ENCODE results near the gene IRX2. TPM values are rescaled to one million over a fixed set of nuclear protein-coding genes. Genes with fewer than 3 reads are reported as not detected.

IRX2 gene
- total RNA-seq, 1 donor: 7.2 TPM

GRCh38 chr5:2753452-2754420, 2.3 kb upstream of the IRX2 start:
- no peak overlapping the region for H3K4me2 ChIP-seq (ENCODE audit: insufficient read depth, low read length)

GRCh38 chr5:2752821-2753439, 1.5 kb upstream of the IRX2 start:
- peak; percentile 86 for DNase-seq (ENCODE audit: insufficient read length, low spot score, missing footprints)
- Histone ChIP-seq H4K20me1 (ENCODE audit: insufficient read depth, low read length) (no peaks in the 10 kb centered on the region), H3K4me3 (ENCODE audit: insufficient read depth, low read length) (peak overlapping the region; percentile 77), H2AFZ (ENCODE audit: low read length) (peak overlapping the region; percentile 84), H3K4me2 (ENCODE audit: insufficient read depth, low read length) (peak overlapping the region; percentile 86), H3K4me1 (ENCODE audit: insufficient read depth, low read length) (peaks cover 21% of the 10 kb centered on the region), H3K27me3 (ENCODE audit: insufficient read depth, low read length) (no peaks in the 10 kb centered on the region), H3K36me3 (ENCODE audit: insufficient read depth, low read length) (no peaks in the 10 kb centered on the region), H3K9me3 (ENCODE audit: low read depth, low read length) (no peaks in the 10 kb centered on the region), H3K27ac (ENCODE audit: low read depth, low read length) (no peak overlapping the region), H3K79me2 (ENCODE audit: insufficient read depth, low read length) (peaks cover 20% of the 10 kb centered on the region)
- no peak for TF ChIP-seq CTCF (IDR thresholded peaks at IDR 0.05; ENCODE audit: extremely low read depth, low read depth, low read length)

More at GRCh38 chr5:2753452-2754420, 2.3 kb upstream of the IRX2 start:
- no peak for DNase-seq (ENCODE audit: insufficient read length, low spot score, missing footprints)
- H3K4me1 ChIP-seq (ENCODE audit: insufficient read depth, low read length): peaks cover 29% of the 10 kb centered on the region
- H3K27ac ChIP-seq (ENCODE audit: low read depth, low read length): no peak overlapping the region
- no peak overlapping the region for H2AFZ ChIP-seq (ENCODE audit: low read length)
- no peaks in the 10 kb centered on the region for H3K36me3 ChIP-seq (ENCODE audit: insufficient read depth, low read length)
- no peak for TF ChIP-seq CTCF (IDR thresholded peaks at IDR 0.05; ENCODE audit: extremely low read depth, low read depth, low read length)
- no peaks in the 10 kb centered on the region for H4K20me1 ChIP-seq (ENCODE audit: insufficient read depth, low read length)
- H3K79me2 ChIP-seq (ENCODE audit: insufficient read depth, low read length): peaks cover 19% of the 10 kb centered on the region
- H3K4me3 ChIP-seq (ENCODE audit: insufficient read depth, low read length): no peak overlapping the region
- H3K27me3 ChIP-seq (ENCODE audit: insufficient read depth, low read length): no peaks in the 10 kb centered on the region
- H3K9me3 ChIP-seq (ENCODE audit: low read depth, low read length): no peaks in the 10 kb centered on the region

DNA sequence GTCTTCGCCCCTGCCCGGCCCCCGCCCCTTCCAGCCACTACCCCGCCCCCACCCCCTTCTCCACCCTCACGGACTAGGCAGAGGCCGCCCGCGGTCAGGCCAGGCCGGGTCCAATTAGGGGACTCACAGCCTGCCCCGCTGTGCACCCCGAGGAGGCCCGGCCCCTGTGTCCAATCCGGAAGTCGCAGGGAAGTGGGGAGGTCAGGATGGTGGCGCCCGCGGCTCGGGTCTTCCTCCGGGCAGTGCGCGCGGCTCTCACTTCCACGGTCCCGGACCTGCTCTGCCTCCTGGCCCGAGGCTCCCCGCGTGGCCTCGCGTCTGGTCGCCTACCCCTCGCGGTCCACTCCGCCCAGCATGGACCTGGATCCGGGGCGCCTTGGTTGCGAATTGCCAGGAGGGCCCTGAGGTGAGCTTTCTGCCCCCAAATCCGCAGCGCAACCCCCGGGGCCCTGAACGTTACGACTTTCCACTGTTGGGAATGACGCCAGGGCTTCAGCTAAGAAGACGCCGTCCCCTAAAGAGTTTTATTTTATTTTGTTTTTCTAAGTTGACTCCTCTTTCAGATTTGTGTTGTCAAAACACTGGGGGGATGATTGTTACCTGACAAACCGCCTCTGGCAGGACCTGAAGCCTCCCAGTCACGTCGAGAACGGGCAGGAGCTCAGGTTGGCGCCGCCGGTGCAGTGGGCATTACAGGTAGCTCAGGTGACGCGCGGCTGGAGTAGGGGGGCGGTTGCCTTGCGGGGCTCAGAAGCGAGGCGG, 763 bp upstream of the IRX2 start:
- Histone ChIP-seq H3K4me2 (ENCODE audit: insufficient read depth, low read length) (peak overlapping the region; percentile 86), H3K27me3 (ENCODE audit: insufficient read depth, low read length) (no peaks in the 10 kb centered on the region), H3K27ac (ENCODE audit: low read depth, low read length) (peak overlapping the region; percentile 56), H3K36me3 (ENCODE audit: insufficient read depth, low read length) (no peaks in the 10 kb centered on the region), H3K4me3 (ENCODE audit: insufficient read depth, low read length) (peak overlapping the region; percentile 77), H3K4me1 (ENCODE audit: insufficient read depth, low read length) (peaks cover 14% of the 10 kb centered on the region), H3K79me2 (ENCODE audit: insufficient read depth, low read length) (peaks cover 25% of the 10 kb centered on the region), H2AFZ (ENCODE audit: low read length) (peak overlapping the region; percentile 84), H4K20me1 (ENCODE audit: insufficient read depth, low read length) (peaks cover 5% of the 10 kb centered on the region), H3K9me3 (ENCODE audit: low read depth, low read length) (no peaks in the 10 kb centered on the region)
- no peak for TF ChIP-seq CTCF (IDR thresholded peaks at IDR 0.05; ENCODE audit: extremely low read depth, low read depth, low read length)
- peak; percentile 97 for DNase-seq (ENCODE audit: insufficient read length, low spot score, missing footprints)

All from osteoblast (primary cell).